Stimulated activated CD4-positive, alpha-beta T cell treated with anti-CD3 and anti-CD28 coated beads, Interleukin-12 subunit alpha, Interleukin-12 subunit beta, amount 100 ng/mL, for 24 hours (primary cell): ENCODE measurements around the gene LUC7L2.
"Not testable (repeated sequence)": the region's sequence is repeated elsewhere in the genome, so short reads cannot be mapped to it uniquely, and the experiment has no call there.

Experiments used
- DNase-seq, 2 experiments: peaks; one replicate each; pipeline ENCODE4 v3.0.0-alpha.2; 2020; ENCODE audit warnings: low read depth in 2 of 2

LUC7L2 gene

GRCh38 chr7:139396323-139396951, 36.7 kb downstream of the LUC7L2 start:
- no peak for DNase-seq

GRCh38 chr7:139397192-139397591, 37.5 kb downstream of the LUC7L2 start:
- no peak for DNase-seq

DNA sequence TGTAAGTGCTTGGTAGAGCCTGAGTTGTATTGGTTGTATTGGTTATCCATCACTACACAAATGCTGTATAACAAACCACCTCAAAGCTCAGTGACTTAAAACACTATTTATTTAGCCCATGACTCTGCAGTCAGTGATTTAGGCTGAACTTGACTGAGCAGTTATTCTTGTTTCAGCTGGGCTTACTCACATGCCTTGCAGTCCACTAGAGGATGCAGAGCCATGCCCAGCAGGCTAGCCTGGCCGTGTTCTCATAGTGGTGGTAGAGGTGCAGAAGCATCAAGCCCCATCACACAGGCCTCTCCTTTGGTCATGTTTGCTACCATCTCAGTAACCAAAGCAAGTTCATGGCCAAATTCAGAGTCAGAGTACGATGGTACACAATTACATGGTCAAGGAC, 43.9 kb downstream of the LUC7L2 start:
- no peak for DNase-seq

DNA sequence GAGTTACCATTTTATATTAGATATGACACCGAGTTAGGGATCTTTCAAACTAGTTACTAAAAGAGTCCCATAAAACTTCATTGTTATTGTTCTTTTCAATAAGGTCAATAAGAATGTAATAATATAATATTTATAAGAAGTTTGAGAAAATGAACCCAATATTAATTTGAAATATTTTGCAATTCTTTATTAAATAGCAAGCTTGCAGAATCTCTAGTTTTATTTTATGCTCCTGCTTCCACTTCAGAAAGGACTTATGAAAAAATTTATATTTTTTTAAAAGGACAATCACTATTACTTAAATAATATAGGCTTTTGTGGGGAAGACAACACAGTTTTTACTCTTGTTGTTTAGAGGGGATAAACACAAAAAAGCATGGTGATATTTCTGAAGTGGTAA, 47.9 kb downstream of the LUC7L2 start:
- DNase-seq = no peak

DNA sequence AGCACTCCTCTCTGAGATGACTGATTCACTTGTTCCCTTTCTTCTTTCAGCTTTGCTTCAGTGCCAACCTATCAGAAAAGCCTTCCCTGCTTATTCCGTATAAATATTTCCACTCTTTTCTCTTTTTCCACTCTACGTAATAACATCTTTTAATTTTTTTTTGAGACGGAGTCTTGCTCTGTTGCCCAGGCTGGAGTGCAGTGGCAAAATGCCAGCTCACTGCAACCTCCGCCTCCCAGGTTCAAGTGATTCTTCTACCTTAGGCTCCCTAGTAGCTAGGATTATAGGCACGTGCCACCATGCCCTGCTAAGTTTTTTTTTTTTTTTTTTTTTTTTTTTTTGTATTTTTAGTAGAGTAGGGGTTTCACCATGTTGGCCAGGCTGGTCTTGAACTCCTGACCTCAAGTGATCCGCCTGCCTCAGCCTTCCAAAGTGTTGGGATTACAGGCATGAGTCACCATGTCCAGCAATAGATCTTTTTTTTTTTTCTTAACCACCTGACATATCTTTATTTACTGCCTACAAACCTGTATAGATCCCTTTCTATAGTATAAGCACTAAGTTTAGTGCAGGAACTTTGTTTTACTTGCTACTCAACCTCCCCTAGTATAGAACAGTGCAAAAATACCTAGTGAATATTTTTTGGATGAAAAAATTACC, 55.2 kb downstream of the LUC7L2 start:
- DNase-seq = not testable (repeated sequence)

GRCh38 chr7:139416405-139416804, 56.7 kb downstream of the LUC7L2 start:
- DNase-seq = no peak

DNA sequence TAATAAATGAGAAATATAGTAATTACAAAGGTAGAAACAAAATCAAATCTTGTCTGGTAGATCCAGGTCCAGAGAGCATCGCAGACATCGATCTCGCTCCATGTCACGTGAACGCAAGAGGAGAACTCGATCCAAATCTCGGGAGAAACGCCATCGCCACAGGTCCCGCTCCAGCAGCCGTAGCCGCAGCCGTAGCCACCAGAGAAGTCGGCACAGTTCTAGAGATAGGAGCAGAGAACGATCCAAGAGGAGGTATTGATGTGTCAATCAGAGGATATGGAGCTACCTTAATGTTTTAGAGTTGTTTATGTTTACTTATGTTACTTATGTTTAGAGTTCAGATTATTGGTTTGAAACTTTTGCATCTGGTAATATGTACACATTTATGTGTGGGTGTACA, 57.8 kb downstream of the LUC7L2 start:
- DNase-seq = no peak

DNA sequence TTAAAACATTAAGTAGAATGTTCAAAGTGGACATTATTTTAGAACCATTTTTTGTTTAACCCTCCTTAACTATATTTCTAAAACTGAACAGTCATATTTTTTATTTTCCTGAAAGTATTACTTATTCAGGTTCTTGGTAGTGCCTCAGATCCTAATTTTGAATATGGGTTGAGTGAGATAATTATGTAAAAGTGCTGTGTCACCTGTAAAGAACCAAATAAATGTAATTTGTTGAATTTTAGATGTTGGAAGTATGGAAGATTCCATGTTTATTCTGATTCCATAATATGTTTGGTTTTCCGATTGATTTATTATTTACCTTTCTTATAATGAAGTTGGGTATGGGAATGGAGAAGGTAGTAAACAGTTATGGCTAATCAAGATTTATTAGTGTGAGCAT, 61.4 kb downstream of the LUC7L2 start:
- DNase-seq = no peak

- no peak for DNase-seq
These were observed 62.4 kb downstream of the LUC7L2 start for GRCh38 chr7:139422126-139422525.

GRCh38 chr7:139423091-139423490, 63.4 kb downstream of the LUC7L2 start:
- no peak for DNase-seq

DNA sequence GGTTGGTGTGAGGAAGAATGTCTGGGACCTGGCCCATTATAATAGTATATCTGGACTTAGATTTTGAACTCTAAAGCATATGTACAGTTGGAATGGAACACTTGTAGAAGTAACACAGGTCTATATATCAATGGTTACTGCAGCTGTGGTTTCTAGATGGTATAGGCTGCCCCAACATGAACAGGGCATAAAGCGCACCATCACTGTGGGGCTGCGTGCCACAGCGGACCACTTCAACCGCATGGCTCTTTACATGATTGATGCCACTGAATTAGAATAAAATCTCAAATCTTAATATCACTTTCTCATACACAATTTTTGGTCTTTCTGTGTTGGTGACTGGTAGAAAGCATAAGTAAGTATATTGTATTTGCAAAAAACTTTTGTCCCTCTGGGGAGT, 64.3 kb downstream of the LUC7L2 start:
- no peak for DNase-seq

GRCh38 chr7:139425701-139426100, 66.0 kb downstream of the LUC7L2 start:
- DNase-seq = not testable (repeated sequence)

GRCh38 chr7:139426258-139427028, 66.7 kb downstream of the LUC7L2 start:
- DNase-seq = no peak

DNA sequence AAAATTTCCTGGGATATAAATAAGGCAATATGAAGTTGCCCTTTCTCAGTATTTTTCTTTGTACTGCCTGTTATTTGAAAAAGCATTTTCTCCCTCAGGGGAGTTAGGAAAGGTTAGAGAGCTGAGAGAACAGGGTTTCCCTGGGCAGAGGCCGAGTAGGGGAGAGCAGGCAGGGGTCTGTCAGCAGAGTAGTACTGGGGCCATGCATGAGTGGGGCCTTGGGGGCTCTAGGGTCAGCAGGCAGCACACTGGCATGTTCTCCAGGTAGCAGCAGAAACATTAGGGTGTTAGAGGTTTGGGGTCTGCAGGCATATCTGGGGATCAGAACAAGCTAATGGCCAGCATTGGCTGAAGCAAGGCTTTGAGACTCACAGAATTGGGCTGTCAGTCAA, 67.3 kb downstream of the LUC7L2 start:
- no peak for DNase-seq

GRCh38 chr7:139427788-139428187, 68.1 kb downstream of the LUC7L2 start:
- DNase-seq = no peak

- not testable (repeated sequence) for DNase-seq
These were observed 70.0 kb downstream of the LUC7L2 start for GRCh38 chr7:139429735-139430134.

DNA sequence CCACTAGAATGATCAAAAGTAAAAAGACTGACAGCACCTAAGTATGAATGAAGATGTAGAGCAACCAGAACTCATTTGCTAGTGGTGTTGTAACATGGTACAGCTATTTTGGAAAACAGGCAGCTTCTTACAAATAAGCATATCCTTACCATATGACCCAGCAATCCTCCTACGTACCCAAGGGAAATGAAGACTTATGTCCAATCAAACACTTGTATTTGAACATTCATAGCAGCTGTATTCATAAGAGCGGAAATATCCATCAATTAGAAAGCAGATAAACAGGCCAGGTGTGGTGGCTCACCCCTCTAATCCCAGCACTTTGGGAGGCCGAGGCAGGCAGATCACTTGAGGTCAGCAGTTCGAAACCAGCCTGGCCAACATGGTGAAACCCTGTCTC, 70.7 kb downstream of the LUC7L2 start:
- no peak for DNase-seq

DNA sequence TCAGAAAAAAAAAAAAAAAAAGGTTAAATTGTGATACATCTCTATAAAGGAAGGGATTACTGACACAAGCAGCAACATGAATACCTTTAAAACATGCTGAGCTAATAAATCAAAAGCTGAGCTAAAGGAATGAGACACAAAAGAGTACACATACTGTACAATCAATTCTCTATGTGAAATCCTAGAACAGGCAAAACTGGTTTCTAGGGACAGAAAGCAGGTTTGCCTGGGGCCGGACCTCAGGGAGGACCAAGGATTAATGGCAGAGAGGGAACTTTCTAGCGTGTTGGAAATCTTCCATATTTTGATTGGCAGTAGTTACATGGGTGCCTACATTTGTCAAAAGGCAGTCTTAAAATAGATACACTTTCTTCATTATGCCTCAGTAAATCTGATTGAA, 71.3 kb downstream of the LUC7L2 start:
- no peak for DNase-seq

- no peak for DNase-seq
These were observed 71.8 kb downstream of the LUC7L2 start for GRCh38 chr7:139431459-139431858.

DNA sequence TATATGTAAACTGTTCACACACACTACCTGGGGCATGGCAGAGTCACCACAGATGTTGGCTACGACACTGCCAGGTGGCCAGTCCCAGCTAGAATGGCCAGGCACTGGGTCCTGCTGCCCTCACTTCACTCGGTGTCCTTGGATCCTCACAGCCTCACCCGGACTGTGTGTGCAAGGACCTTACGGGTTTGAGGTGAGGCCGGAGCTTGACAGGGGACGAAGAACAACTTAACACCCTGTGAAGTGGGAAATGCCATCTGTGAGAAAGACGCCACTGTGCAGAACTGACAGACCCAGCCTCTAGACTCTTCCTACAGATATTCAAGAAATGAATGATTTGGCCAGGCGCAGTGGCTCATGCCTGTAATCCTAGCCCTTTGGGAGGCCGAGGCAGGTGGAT, 77.1 kb downstream of the LUC7L2 start:
- DNase-seq = no peak

- no peak for DNase-seq
These were observed 79.7 kb downstream of the LUC7L2 start for GRCh38 chr7:139439375-139439774.

- DNase-seq = no peak
These were observed 82.3 kb downstream of the LUC7L2 start for GRCh38 chr7:139441961-139442360.
